Posterior vena cava (tissue), 2 donors: Measurements from ENCODE around the gene INIP. TPM values are rescaled to one million over a fixed set of nuclear protein-coding genes. Genes with fewer than 3 reads are reported as not detected.

Experiments
- DNase-seq: peaks from one replicate; pipeline ENCODE4 v3.0.0-alpha.2; 2020; ENCODE audit warnings: low spot score
- intact Hi-C, 2 donors: fragments of 100-400 bp; cut with DNase I; formaldehyde crosslinking; loops; one replicate each; pipeline versions ENCODE4 v1.14.1 to v1.14.2; 2022 to 2023
- long read RNA-seq, 2 donors: library from polyadenylated mRNA; unstranded; transcript quantifications; one replicate each; pipeline ENCODE4 v2.0.0, GENCODE V29; 2020 to 2021
- total RNA-seq, 2 donors: library from RNA; stranded (reverse); fragmentation: NEBNext Ultra II Directional; extraction: Animal tissue kit (Norgen Biotek cat#: 25700); gene quantifications; one replicate each; pipeline ENCODE4 v1.2.1, GENCODE V29; 2021
- donor health status: DM: yes; HTN: yes; CAD: no.
- donor health status: DM: yes; HTN: yes; CAD: no.

INIP gene, protein sequence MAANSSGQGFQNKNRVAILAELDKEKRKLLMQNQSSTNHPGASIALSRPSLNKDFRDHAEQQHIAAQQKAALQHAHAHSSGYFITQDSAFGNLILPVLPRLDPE
- total RNA-seq: 10 to 100 TPM; 17.1 to 22.1 TPM
- long read RNA-seq, donor 1, full-length matches to known transcripts: 9 of 13 reads
- long read RNA-seq, donor 1, partial matches to known transcripts: 0 of 13 reads
- long read RNA-seq, donor 1, other reads (novel, unspliced or antisense): 4 of 13 reads
- long read RNA-seq, donor 2, full-length matches to known transcripts: 21 of 28 reads
- long read RNA-seq, donor 2, partial matches to known transcripts: 0 of 28 reads
- long read RNA-seq, donor 2, other reads (novel, unspliced or antisense): 7 of 28 reads

DNA sequence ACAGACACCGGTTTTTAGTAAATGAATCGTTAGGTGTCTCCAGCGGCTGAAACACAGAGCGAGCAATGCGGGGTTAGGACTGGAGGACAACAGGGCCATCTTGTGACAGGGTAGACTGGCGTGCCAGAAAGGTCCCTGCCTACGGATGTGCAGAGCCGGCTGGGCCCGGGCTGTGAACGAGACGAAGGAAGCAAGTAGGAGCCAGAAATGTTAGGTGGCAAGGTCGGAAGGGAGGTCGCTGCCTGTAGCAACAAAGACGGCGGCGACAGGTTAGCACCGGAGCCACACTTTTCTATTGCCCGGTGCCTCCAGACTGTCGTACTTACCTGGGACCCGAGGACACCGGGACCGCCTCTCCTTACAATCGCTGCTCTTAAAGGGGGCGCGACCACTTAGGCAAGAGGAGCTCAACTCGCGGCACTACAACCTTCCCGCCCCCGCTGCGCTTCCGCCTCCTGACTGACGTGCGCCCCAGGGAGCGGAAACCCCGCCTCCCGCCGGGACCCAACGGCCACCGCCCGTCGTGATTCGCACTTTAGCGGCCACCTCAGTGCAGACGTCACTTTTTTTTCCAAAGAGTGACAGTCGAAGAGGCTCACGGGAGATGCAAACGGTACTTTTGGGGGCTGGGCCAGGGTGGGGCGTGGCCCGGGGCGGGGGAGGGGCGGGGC is at the start of gene INIP:
Gene INIP (minus strand): TSS at position 457 of the 671 bp plus-strand sequence. CDS start 1,632 bp downstream, outside the sequence.
- intact Hi-C loops: no loop called here

DNA sequence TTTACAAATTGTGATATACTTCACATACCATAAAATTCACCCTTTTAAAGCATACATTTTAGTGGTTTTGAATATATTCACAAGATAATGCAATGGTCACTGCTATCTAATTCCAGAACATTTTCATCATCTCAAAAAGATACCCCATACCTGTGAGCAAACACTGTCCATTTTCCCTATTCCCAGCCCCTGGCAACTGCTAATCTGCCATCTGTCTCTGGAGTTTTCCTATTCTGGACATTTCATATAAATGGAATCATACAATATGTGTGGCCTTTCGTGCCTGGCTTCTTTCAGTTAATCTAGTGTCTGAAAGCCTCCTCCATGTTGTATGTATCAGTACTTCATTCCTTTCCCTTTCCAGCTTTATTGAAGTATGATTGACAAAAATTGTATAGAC is 47.4 kb upstream of the INIP start:
- intact Hi-C loops: no loop called here
- DNase-seq: no peak

More for the DNA sequence above, at the start of gene INIP:
- DNase-seq: peak; percentile 98

DNA sequence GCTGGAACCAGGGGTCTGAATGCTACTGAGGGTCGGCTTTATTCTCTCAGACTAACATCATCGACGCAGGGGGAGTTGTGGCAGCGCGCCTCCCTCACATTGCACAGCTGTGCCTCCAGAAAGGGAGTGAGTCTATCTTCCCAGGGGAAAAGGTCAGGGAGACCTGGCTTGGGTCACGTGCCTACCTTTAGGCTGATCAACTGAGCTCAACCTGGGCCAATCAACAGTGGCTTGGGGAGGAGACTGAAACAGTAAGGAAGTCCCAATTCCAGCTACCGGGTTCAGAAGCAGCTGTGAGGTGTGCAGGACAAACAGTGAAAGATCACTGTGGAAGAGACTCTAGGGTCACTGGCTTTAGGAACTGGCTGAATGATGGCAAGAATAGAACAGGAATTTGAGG is 46.9 kb upstream of the INIP start:
- peak; percentile 61 for DNase-seq
- intact Hi-C loops: no loop called here

DNA sequence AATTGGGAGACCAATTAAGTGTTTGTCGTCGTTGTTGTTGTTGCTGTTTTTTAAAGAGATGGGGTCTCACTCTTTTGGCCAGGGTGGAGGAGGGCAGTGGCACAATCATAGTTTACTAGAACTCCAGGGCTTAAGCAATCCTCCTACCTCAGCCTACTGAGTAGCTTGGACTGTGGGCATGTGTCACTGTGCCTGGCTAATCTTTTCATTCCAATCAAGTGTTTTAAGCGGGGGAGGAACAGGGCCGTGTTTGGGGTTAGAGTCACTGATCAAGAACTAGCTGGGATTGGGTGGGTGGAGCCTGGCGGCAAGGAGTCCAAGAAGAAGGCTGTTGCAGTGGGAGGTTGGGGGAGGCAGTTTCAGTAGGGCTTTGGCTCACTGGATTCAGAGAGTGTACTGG is 46.4 kb upstream of the INIP start:
- DNase-seq: peak; percentile 61
- intact Hi-C loops: no loop called here

DNA sequence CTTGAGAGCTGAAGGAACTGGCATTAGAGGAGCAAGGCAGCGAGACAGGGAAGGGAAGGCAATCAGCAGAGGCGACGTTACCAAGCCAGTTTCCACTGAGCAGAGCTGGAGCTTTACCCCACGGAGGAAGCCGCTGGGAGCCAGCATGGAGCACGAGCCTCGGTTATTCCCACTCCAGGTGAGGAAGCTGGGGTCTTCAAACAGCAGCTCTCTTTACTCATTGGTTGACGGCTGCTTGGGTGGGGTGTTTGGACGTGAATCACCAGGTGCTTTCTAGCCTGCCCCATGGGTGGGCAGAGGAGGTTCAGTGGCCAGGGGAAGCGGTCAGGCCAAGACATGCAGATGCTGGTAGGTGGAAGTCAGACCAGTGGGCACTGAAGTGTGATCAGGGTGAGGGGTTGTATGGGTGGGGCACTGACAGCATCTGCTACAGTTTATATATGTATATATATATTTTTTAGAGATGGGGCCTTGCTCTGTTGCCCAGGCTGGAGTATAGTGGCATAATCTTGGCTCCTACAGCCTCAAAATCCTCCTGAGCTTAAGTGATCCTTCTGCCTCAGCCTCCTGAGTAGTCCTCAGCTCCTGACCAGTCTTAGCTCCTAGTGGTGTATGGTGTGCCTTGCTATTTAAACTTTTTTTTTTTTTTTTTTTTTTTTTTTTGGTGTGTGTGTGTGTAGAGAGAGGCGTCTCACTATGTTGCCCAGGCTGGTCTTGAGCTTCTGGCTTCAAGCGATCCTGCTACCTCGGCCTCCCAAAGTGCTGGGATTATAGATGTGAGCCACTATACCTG is 45.0 kb upstream of the INIP start:
- no peak for DNase-seq
- intact Hi-C loops: no loop called here

DNA sequence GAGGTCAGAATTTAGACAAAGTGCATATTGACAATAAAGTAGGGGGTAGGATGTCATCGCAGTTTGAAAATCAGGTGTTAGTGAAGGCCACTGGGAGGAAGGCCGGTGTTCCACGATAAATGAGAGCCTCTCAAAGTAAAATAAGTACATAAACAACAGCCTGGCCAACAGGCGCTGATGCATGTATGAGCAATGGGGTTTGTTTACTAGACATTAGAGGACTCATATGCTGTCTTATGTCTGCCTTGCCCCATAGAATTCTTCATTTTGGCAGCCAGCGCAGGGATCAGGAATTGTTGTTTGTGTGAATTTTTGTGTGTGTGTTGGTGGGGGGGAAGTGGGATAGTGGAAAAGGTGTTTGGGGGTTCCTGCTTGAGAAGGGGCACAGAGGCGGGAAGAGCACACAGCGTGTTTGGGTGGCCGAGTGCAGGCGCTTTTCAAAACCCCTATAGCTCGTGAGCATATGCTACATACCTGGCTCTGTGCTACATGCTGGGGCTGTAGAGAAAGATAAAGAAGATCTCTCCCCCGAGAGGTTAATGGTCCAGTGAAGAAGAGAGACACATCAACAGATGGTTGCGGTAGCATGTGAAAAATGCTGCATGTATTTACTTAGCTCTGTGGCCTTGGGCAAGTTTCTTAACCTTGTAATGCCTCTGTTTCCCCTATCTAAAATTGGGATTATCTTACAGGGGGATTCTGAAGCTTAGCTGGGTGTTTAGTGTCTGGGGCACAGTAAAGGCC is 44.2 kb upstream of the INIP start:
- intact Hi-C loops: no loop called here
- no peak for DNase-seq

DNA sequence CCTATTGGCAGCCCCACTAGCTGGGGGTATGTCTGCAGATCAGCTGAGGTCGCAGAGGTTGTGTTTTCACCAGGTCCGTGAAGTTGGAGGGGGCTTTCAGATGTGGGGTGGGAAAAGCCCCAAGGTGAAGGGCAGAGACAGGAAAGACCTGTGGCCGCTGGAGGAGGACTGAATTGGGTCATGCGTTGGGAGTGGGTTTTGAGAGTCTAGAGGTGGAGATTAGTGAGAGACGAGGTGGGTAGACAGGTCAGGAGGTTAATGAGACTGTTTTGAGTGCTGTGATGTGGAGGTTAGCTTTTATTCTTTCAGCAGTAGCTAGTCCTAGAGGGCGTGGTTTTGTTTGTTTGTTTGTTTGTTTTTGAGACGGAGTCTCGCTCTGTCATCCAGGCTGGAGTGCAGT is 42.9 kb upstream of the INIP start:
- intact Hi-C loops: no loop called here
- DNase-seq: no peak

DNA sequence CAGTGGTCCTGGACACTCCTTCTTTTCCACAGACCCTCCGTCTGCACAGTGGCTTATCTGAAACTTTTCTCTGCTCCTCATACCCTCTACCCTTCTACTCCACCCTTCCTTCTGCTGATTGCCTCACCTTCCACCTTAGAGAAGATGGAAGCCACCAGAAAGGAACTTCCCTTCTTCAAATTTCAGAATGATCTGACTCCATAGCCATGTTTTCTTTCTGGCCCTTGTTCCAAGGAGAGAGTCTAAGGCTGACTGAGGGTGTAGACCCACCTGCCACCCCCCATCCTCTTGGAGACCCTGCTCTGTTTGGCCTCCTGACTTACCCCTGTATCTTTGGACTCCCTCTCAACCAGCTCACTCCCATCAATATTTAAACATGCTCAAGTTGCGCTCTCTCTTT is 40.0 kb upstream of the INIP start:
- intact Hi-C loops: loop anchor here in 1 of 2 donors (10.0 kb wide), 1 partner anchor 57 kb away; no protein-coding TSS in a partner anchor
- DNase-seq: no peak

DNA sequence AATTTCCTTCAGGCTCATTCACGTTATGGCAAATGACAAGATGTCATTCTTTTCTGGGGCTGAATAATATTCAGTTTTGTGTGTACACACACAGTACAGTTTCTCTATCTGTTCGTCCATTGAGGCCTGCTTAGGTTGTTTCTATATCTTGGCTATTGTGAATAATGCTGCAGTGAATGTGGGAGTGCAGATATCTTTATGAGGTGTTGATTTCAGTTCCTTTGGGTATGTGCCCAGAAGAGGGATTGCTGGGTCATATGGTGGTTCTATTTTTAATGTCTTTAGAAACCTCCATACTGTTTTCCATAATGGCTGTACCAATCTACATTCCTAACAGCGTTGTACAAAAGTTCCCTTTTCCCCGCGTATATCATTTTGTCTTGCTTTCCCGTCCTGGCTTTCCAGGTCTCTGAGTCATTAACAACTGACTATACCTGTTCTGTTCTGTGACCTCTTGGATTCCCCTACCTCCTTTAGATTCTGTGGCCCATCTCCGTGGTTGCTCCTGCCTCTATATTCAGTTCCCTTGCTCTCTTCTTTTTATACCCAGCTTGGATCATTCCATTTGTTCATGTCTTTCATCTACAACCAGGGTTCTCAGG is 39.5 kb upstream of the INIP start:
- intact Hi-C loops: loop anchor here in 1 of 2 donors (10.0 kb wide), 1 partner anchor 57 kb away; no protein-coding TSS in a partner anchor

DNA sequence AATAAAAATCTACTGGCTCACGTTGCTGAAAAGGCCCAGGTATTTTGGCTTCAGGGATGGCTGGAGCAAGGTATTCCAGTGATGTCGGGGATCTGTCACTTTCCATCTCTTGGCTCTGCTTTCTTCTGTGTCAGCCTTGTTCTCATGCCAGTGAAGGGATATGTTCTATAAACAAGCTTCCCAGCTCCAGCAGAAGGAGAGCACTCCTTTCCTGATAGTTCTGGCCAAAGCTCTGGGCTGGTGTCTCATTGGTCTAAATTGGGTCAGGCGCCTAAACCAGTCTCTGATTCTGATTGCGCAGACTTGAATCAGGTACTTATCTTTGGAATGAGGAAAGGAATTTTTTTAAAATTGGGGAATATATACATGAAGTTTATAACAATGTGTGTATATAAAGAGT is 37.8 kb upstream of the INIP start:
- DNase-seq: no peak
- intact Hi-C loops: loop anchor here in 1 of 2 donors (10.0 kb wide), 1 partner anchor 59 kb away; no protein-coding TSS in a partner anchor

More for the DNA sequence above, 39.5 kb upstream of the INIP start:
- DNase-seq: no peak

DNA sequence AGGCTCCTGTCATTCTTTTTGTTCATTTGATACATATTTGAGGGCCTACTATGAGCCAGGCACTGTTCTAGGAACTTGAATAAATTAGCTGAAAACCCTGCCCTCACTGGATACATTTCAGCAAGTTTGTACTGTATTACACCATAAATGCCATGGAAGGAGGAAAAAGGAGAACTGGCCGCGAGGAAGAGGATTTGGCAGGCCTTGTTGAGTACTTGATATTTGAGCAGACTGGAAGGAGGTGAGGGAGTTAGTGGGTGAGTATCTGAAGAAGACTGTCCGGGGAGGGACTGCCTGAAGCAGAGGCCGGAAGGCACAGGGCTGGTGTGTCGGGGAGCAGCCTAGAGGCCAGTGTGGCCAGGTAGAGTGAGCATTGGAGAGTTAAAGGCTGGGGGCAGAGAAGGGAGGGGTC is 37.1 kb upstream of the INIP start:
- DNase-seq: no peak
- intact Hi-C loops: loop anchor here in 1 of 2 donors (10.0 kb wide), 1 partner anchor 60 kb away; no protein-coding TSS in a partner anchor

DNA sequence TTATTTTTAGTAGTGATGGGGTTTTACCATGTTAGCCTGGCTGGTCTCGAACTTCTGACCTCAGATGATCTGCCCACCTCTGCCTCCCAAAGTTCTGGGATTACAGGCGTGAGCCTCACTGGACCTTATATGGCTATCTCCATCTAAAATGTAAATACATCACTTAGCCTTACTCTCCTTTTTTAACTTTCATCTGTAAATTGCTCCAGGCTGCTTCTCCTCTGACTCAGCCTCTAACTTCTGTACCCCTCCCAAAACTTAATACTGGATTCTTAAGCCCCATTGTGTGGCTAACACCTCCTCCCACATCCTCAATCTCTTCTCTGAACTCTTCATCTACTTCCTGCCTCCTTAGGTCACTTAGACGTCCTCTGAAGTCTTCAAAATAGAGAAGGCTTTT is 36.7 kb upstream of the INIP start:
- intact Hi-C loops: loop anchor here in 1 of 2 donors (10.0 kb wide), 1 partner anchor 60 kb away; no protein-coding TSS in a partner anchor
- no peak for DNase-seq

DNA sequence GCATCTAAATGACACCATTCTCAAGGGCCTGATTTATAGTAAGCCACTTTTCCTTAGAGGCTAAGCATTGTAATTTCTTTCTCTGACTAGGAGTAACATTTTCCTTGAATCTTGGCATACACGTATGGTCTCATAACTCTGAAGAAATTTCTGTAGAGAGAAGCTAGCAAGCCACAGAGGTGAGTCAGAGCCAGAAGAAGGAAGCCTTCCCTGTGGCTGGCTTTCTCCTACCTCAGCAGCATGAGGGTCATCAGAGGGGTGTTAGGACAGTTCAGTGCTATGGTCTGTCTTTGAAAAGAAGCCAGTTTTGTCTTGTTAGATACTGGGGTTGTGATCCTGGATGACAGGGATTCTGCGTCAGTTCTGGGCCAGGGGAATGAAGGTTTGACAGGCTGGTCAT is 35.8 kb upstream of the INIP start:
- intact Hi-C loops: loop anchor here in 1 of 2 donors (10.0 kb wide), 1 partner anchor 61 kb away; no protein-coding TSS in a partner anchor
- no peak for DNase-seq

DNA sequence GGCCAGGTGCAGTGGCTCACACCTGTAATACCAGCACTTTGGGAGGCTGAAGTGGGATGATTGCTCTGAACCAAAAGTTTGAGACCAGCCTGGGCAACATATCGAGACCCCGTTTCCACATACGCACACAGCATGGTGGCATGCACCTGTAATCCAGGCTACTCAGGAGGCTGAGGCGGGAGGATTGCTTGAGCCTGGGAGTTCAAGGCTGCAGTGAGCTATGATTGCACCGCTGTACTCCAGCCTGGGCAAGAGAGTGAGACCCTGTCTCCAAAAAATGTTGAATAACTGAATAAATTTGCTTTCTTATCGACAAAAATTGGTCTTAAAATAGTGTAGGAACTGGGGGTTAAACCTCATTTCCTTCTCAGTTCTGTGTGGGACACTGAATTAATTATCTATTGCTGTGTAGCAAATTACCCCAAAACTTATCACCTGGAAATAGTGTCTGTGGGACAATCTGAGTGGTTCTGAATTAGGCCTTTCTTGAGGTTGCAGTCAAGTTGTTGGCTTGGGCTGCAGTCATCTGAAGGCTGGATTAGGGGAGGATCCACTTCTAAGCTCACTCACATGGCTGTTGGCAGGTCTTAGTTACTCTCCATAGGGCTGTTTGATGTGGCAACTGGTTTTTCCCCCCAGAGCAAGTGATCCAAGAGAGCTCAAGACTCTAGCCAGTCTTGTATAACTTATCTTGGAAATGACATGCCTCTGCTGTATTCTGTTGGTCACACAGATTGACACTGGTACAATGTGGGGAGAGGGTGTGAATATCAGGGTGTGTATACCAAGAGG is 34.6 kb upstream of the INIP start:
- DNase-seq: no peak
- intact Hi-C loops: loop anchor here in 1 of 2 donors (10.0 kb wide), 1 partner anchor 62 kb away; no protein-coding TSS in a partner anchor

DNA sequence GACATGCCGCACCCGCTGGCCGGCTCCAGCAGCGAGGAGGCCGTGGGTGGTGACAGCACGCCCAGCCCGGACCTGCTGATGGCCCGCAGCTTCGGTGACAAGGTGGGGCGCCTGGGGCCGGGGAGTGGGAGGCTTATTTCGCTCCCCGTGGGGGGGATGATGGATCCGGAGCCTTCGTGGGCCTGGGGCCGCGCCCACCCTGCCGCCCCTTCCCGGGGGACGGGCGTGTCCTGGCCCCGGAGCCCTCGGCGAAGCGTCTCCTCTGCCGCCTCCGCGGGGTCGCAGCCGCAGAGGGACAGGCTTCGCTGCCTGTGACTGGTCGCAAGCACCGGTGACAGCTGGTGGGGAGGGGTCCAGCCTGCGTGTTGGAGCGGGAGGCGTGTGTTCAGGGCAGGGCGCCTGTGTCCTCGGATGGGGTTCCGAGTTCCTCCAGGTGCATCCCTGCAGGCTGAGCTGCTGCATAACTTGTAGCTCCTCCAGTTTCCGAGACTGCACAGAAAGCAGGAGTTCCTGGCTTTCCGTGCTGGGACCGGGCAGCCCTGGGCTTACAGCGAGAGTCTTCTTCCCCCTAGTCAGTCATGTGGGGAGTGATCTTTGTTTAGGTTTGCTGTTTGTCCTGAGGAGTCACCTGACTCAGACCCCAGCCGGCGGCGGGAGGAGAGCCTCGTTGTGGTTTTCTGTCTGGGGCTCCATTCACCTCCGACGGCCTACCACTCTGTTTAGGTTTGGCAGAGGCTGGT is 33.3 kb upstream of the INIP start:
- intact Hi-C loops: loop anchor here in 1 of 2 donors (10.0 kb wide), 1 partner anchor 64 kb away; no protein-coding TSS in a partner anchor
- peak; percentile 87 for DNase-seq

DNA sequence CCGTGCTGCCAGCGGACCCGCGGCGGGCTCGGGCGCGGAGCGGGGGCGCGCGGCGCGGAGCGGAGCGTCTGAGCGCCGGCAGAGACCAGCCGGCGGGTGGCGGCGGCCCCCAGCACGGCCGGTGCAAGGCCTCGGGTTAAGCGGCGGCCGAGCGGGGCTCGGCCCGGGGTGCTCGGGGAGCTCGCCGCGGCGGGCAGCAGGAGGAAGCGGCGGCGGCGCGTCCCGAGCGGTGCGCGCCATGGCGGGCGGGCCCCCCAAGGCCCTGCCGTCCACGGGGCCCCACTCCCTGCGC is 32.8 kb upstream of the INIP start:
- no peak for DNase-seq
- intact Hi-C loops: loop anchor here in 1 of 2 donors (10.0 kb wide), 1 partner anchor 64 kb away; no protein-coding TSS in a partner anchor
